HepG2 (cell line): ENCODE measurements around the gene MST1. TPM values are rescaled to one million over a fixed set of nuclear protein-coding genes. Genes with fewer than 3 reads are reported as not detected.

Source experiments
- DNMT1 ChIP-seq: sonication (generic); formaldehyde crosslinking; IDR thresholded peaks from 2 replicates; pipeline ENCODE4 v1.5.1; 2020; ENCODE audit warnings: mild to moderate bottlenecking, missing genetic modification reagents
- HNRNPL ChIP-seq: fragments of 200-400 bp; formaldehyde crosslinking; IDR thresholded peaks from 2 replicates; pipeline ENCODE4 v1.6.1; 2017; ENCODE audit warnings: mild to moderate bottlenecking, low read depth, low read length
- IRX3 ChIP-seq: sonication (generic); formaldehyde crosslinking; IDR thresholded peaks from 2 replicates; pipeline ENCODE4 v1.8.1; 2023; ENCODE audit warnings: mild to moderate bottlenecking, low read depth, missing genetic modification reagents, borderline replicate concordance
- KLF12 ChIP-seq: sonication (generic); formaldehyde crosslinking; IDR thresholded peaks from 2 replicates; pipeline ENCODE4 v1.4.0; 2020; ENCODE audit warnings: missing genetic modification reagents, borderline replicate concordance
- MAX ChIP-seq: IDR thresholded peaks from 2 replicates; pipeline ENCODE4 v1.6.1; 2012; ENCODE audit warnings: inconsistent platforms
- MEIS1 ChIP-seq: sonication (generic); formaldehyde crosslinking; IDR thresholded peaks from 2 replicates; pipeline ENCODE4 v1.9.0; 2021; ENCODE audit warnings: mild to moderate bottlenecking, missing genetic modification reagents, moderate library complexity, borderline replicate concordance
- NCOA1 ChIP-seq: sonication (generic); formaldehyde crosslinking; IDR thresholded peaks from 2 replicates; pipeline ENCODE4 v1.9.0; 2021; ENCODE audit warnings: missing genetic modification reagents
- NCOA2 ChIP-seq: sonication (generic); formaldehyde crosslinking; IDR thresholded peaks from 2 replicates; pipeline ENCODE4 v1.8.0; 2022; ENCODE audit warnings: inconsistent platforms
- POLR2A ChIP-seq, 2 experiments: IDR thresholded peaks; 2 replicates each; pipeline ENCODE4 v1.6.1; 2011; ENCODE audit warnings: low read depth in 2 of 2, low read length in 2 of 2, mild to moderate bottlenecking in 1 of 2, moderate library complexity in 1 of 2; ENCODE audit not compliant: insufficient read depth in 1 of 2
- POLR2G ChIP-seq: fragments of 200-400 bp; formaldehyde crosslinking; IDR thresholded peaks from 2 replicates; pipeline ENCODE4 v1.6.1; 2018; ENCODE audit warnings: mild to moderate bottlenecking, low read depth, low read length, moderate library complexity
- SIX1 ChIP-seq: sonication (generic); formaldehyde crosslinking; IDR thresholded peaks from 2 replicates; pipeline ENCODE4 v1.4.0; 2020; ENCODE audit warnings: missing genetic modification reagents, borderline replicate concordance
- SMAD3 ChIP-seq: sonication (generic); formaldehyde crosslinking; IDR thresholded peaks from 2 replicates; pipeline ENCODE4 v1.4.0; 2020; ENCODE audit warnings: missing genetic modification reagents
- TARDBP ChIP-seq: sonication (generic); formaldehyde crosslinking; IDR thresholded peaks from 2 replicates; pipeline ENCODE4 v1.8.0; 2022; ENCODE audit warnings: mild to moderate bottlenecking, missing genetic modification reagents
- U2AF1 ChIP-seq: fragments of 200-400 bp; formaldehyde crosslinking; optimal IDR thresholded peaks from 2 replicates; pipeline ENCODE3; 2017; ENCODE audit warnings: mild to moderate bottlenecking, low read depth, low read length
- YEATS2 ChIP-seq: sonication (generic); formaldehyde crosslinking; IDR thresholded peaks from 2 replicates; pipeline ENCODE4 v1.4.0; 2020; ENCODE audit warnings: missing genetic modification reagents, borderline replicate concordance
- ZFP41 ChIP-seq: sonication (generic); formaldehyde crosslinking; IDR thresholded peaks from 2 replicates; pipeline ENCODE4 v1.4.0; 2020; ENCODE audit warnings: mild to moderate bottlenecking, missing genetic modification reagents, borderline replicate concordance
- ZMYM2 ChIP-seq: sonication (generic); formaldehyde crosslinking; IDR thresholded peaks from 2 replicates; pipeline ENCODE4 v1.8.0; 2022; ENCODE audit warnings: mild to moderate bottlenecking, missing genetic modification reagents
- ZNF280D ChIP-seq: sonication (generic); formaldehyde crosslinking; IDR thresholded peaks from 2 replicates; pipeline ENCODE4 v1.5.1; 2020; ENCODE audit warnings: mild to moderate bottlenecking, missing genetic modification reagents
- ZNF562 ChIP-seq: sonication (generic); formaldehyde crosslinking; IDR thresholded peaks from 2 replicates; pipeline ENCODE4 v1.8.0; 2022; ENCODE audit warnings: missing genetic modification reagents, borderline replicate concordance
- ZNF616 ChIP-seq: sonication (generic); formaldehyde crosslinking; IDR thresholded peaks from 2 replicates; pipeline ENCODE4 v1.5.0; 2020; ENCODE audit warnings: low read depth, mild to moderate bottlenecking, missing genetic modification reagents
- ZNF687 ChIP-seq: sonication (generic); formaldehyde crosslinking; IDR thresholded peaks from 2 replicates; pipeline ENCODE4 v1.5.1; 2020; ENCODE audit warnings: mild to moderate bottlenecking, missing genetic modification reagents, moderate library complexity
- polyA plus RNA-seq, 8 experiments: library from polyadenylated mRNA; depleted of rRNA in 3 of 8; stranded (reverse) in 7 of 8; unstranded in 1 of 8; fragments of >200 nt; fragmentation: Illumina TruSeq in 4 of 8; extraction: Trizol in 4 of 8; gene quantifications; 2 replicates each; pipeline versions ENCODE4 v1.2.1 to v1.2.3, GENCODE V29; 2011 to 2016; ENCODE audit warnings: low read depth in 4 of 8, missing spikeins in 1 of 8, mixed read lengths in 1 of 8; ENCODE audit not compliant: insufficient read depth in 1 of 8
- total RNA-seq, 5 experiments: library from RNA; depleted of rRNA; stranded (reverse); fragments of >200 nt; fragmentation: Illumina TruSeq; extraction: Trizol; gene quantifications; 2 replicates each; pipeline ENCODE4 v1.2.3, GENCODE V29; 2016; ENCODE audit warnings: low read depth in 1 of 5
- TF ChIP-seq, protein P1 (sequence below): sonication (generic); formaldehyde crosslinking; IDR thresholded peaks from 2 replicates; pipeline ENCODE4 v1.4.0; 2020; ENCODE audit warnings: missing genetic modification reagents; ENCODE audit errors: not compliant biosample characterization

The MST1 gene
- total and polyA plus RNA-seq, 2 of the 13 experiments (the other 11 are each of a cell fraction or from before 2014, with no cell fraction given), result 189 to 452 TPM

GRCh38 chr3:49673121-49673714 lies 16.1 kb downstream of the MST1 start (continued):
- TF ChIP-seq SIX1 (CRISPR knock-in tag) (0 out of 2 replicates have a peak, but pooled peaks have one; percentile 25), TARDBP (CRISPR knock-in tag) (peak; percentile 55; the same call in 1 of the 2 replicates), U2AF1 (peak; percentile 30), NCOA1 (0 out of 2 replicates have a peak, but pooled peaks have one; percentile 32), ZNF280D (CRISPR knock-in tag) (no peak), YEATS2 (CRISPR knock-in tag) (0 out of 2 replicates have a peak, but pooled peaks have one; percentile 69), ZMYM2 (CRISPR knock-in tag) (peak; percentile 27; the same call in 1 of the 2 replicates), POLR2A (IDR thresholded peaks at IDR 0.05; ENCODE audit: insufficient read depth in 1 of 2, low read depth in 2 of 2, low read length in 2 of 2) (peak in 1 of 2 experiments; percentile 79; a peak in 1 of 4 replicates), ZNF616 (0 out of 2 replicates have a peak, but pooled peaks have one; percentile 16), IRX3 (no peak), HNRNPL (peak; percentile 68), MEIS1 (CRISPR knock-in tag) (no peak), POLR2G (peak; percentile 58; the same call in 1 of the 2 replicates), ZFP41 (CRISPR knock-in tag) (peak; percentile 68; the same call in 1 of the 2 replicates), NCOA2 (CRISPR knock-in tag) (0 out of 2 replicates have a peak, but pooled peaks have one; percentile 16), SMAD3 (peak; percentile 42; the same call in 1 of the 2 replicates), ZNF562 (CRISPR knock-in tag) (no peak), KLF12 (CRISPR knock-in tag) (0 out of 2 replicates have a peak, but pooled peaks have one; percentile 8), DNMT1 (CRISPR knock-in tag) (no peak), MAX (no peak), ZNF687 (CRISPR knock-in tag) (no peak)
- TF ChIP-seq, protein P1, sequence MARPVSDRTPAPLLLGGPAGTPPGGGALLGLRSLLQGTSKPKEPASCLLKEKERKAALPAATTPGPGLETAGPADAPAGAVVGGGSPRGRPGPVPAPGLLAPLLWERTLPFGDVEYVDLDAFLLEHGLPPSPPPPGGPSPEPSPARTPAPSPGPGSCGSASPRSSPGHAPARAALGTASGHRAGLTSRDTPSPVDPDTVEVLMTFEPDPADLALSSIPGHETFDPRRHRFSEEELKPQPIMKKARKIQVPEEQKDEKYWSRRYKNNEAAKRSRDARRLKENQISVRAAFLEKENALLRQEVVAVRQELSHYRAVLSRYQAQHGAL (CRISPR knock-in tag), result peak; percentile 64
